KMS-11 (cell line): ENCODE measurements around the gene POLR3A.
A peak's percentile ranks its signal among the peaks of the same experiment; 100 is the strongest.
"Not testable (repeated sequence)": the region's sequence is repeated elsewhere in the genome, so short reads cannot be mapped to it uniquely, and the experiment has no call there.

Experiments used
- H2AFZ ChIP-seq: fragments of 200-600 bp; sonication (generic); 2 replicates; pipeline ENCODE4 v1.6.1; 2016; ENCODE audit warnings: antibody characterized with exemption, mixed run types, low read depth
- H3K27ac ChIP-seq: fragments of 200-600 bp; sonication (generic); 2 replicates; pipeline ENCODE4 v1.6.1; 2016; ENCODE audit warnings: mild to moderate bottlenecking, mixed run types
- H3K27me3 ChIP-seq: fragments of 200-600 bp; sonication (generic); 2 replicates; pipeline ENCODE4 v1.6.1; 2017; ENCODE audit warnings: mild to moderate bottlenecking, low read depth, mixed run types, moderate library complexity; ENCODE audit not compliant: insufficient read depth
- H3K36me3 ChIP-seq: fragments of 200-600 bp; sonication (generic); 2 replicates; pipeline ENCODE4 v1.6.1; 2017; ENCODE audit warnings: mild to moderate bottlenecking, mixed run types; ENCODE audit not compliant: insufficient read depth
- H3K4me1 ChIP-seq: fragments of 200-600 bp; sonication (generic); 2 replicates; pipeline ENCODE4 v1.6.1; 2016; ENCODE audit warnings: mild to moderate bottlenecking, low read depth, mixed run types; ENCODE audit not compliant: poor library complexity, severe bottlenecking
- H3K4me2 ChIP-seq: fragments of 200-600 bp; sonication (generic); 2 replicates; pipeline ENCODE4 v1.7.0; 2016; ENCODE audit warnings: mild to moderate bottlenecking, mixed run types
- H3K4me3 ChIP-seq: fragments of 200-600 bp; sonication (generic); IDR thresholded peaks from 2 replicates; pipeline ENCODE4 v1.6.1; 2017; ENCODE audit warnings: low read depth, low read length, mixed read lengths; ENCODE audit not compliant: insufficient read depth
- H3K79me2 ChIP-seq: fragments of 200-600 bp; sonication (generic); 2 replicates; pipeline ENCODE4 v1.6.1; 2016; ENCODE audit warnings: low read depth, mixed run types; ENCODE audit not compliant: insufficient read depth
- H3K9ac ChIP-seq: fragments of 200-600 bp; sonication (generic); 2 replicates; pipeline ENCODE4 v1.6.1; 2016; ENCODE audit warnings: mild to moderate bottlenecking, mixed run types
- H4K20me1 ChIP-seq: fragments of 200-600 bp; sonication (generic); 2 replicates; pipeline ENCODE4 v1.6.1; 2016; ENCODE audit warnings: mild to moderate bottlenecking, mixed run types; ENCODE audit not compliant: insufficient read depth
- CTCF ChIP-seq: fragments of 200-600 bp; sonication (generic); conservative IDR thresholded peaks from 2 replicates; pipeline ENCODE4 v1.6.1; 2017; ENCODE audit warnings: low read depth, mild to moderate bottlenecking, antibody characterized with exemption, low read length, moderate library complexity, mixed read lengths

Gene POLR3A

GRCh38 chr10:78066728-78067430 is 37.6 kb upstream of the POLR3A start:
- Histone ChIP-seq H3K9ac (no peak overlapping the region), H4K20me1 (no peaks in the 10 kb centered on the region), H3K27ac (no peak overlapping the region), H3K79me2 (no peaks in the 10 kb centered on the region), H3K4me1 (peaks cover 17% of the 10 kb centered on the region), H3K4me3 (no peak overlapping the region), H3K4me2 (peak overlapping the region; percentile 66; the same call in 1 of the 2 replicates), H2AFZ (no peak overlapping the region), H3K36me3 (no peaks in the 10 kb centered on the region), H3K27me3 (no peaks in the 10 kb centered on the region)
- TF ChIP-seq CTCF, result no peak

DNA sequence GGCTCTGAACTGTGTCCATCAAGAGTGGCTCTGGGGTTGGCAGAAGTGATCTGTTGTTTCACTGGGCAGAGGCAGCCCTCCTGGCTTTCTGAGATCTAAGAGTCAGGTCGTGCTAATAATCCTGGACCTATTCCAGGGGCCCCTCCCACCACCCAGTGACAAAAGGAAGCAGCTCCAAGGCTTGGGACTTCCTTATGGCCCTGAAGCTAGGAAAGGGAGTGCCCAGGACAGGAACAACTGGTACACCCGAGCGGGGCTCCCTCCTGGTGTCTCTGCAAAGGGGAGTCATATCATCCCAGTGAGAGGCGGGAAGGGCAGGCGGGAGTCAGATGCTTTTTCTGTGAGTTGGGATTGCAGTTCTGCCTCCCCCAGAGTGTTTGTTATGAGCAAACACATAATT is 36.7 kb upstream of the POLR3A start:
- H3K79me2 ChIP-seq, result no peaks in the 10 kb centered on the region
- no peaks in the 10 kb centered on the region for H3K27me3 ChIP-seq
- H3K36me3 ChIP-seq, result no peaks in the 10 kb centered on the region
- H3K27ac ChIP-seq, result peak overlapping the region; percentile 31; the same call in 1 of the 2 replicates
- no peak overlapping the region for H3K4me3 ChIP-seq
- H4K20me1 ChIP-seq, result no peaks in the 10 kb centered on the region
- no peak overlapping the region; the same call in 1 of the 2 replicates for H3K9ac ChIP-seq
- H3K4me2 ChIP-seq, result peak overlapping the region; percentile 66
- peaks cover 17% of the 10 kb centered on the region for H3K4me1 ChIP-seq
- no peak for TF ChIP-seq CTCF
- no peak overlapping the region for H2AFZ ChIP-seq

DNA sequence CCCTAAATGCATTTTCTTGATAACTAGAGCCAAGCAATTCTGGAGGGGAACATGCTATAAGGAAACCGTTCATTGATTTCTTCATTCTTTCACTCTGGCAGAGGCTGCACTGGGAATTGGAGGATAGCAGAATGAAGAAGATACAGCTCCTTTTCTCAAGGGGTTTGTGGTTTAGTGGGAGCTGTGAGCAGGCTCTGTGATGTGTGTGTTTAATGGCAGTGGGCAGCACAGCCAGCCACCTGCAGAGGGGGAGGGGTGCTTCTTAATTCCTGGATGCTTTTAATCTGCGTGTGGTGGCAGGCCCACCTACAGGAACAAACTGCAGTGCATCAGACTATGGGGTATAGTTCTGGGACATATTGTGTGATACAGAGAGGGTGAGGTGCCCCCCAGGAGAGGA is 36.3 kb upstream of the POLR3A start:
- Histone ChIP-seq H4K20me1 (no peaks in the 10 kb centered on the region), H3K36me3 (no peaks in the 10 kb centered on the region), H3K4me3 (no peak overlapping the region), H3K79me2 (no peaks in the 10 kb centered on the region), H3K4me1 (peaks cover 17% of the 10 kb centered on the region), H3K27ac (peak overlapping the region; percentile 31; the same call in 1 of the 2 replicates), H2AFZ (no peak overlapping the region), H3K27me3 (no peaks in the 10 kb centered on the region), H3K9ac (no peak overlapping the region; the same call in 1 of the 2 replicates), H3K4me2 (peak overlapping the region; percentile 66)
- TF ChIP-seq CTCF, result no peak

- not testable (repeated sequence) for H3K36me3 ChIP-seq, H3K27me3 ChIP-seq, H3K27ac ChIP-seq, H3K4me3 ChIP-seq, H3K79me2 ChIP-seq, H4K20me1 ChIP-seq, H3K9ac ChIP-seq, H2AFZ ChIP-seq, H3K4me2 ChIP-seq
- peaks cover 17% of the 10 kb centered on the region for H3K4me1 ChIP-seq
Measured at GRCh38 chr10:78064919-78065318, 35.6 kb upstream of the POLR3A start.

DNA sequence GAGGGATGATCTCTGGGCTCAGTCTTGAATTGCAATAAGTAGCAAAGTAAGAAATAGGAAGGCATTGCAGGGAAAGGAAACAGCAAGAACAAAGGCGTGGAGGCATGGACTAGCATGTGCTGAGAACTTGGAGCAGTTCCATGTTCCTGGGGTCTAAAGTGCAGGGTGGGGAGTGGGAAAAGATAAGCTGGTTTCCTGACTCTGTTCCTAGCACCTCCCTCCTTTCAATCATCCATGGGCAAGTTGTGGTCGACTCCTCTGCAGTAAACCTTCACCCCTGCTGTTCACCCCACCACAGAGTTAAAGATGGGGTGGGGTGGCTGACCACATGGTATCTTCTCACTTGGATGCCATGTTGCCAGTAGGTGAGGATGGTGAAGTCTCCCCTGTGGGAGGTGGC is 33.9 kb upstream of the POLR3A start:
- Histone ChIP-seq H3K4me2 (no peak overlapping the region), H3K4me3 (no peak overlapping the region), H3K79me2 (no peaks in the 10 kb centered on the region), H3K4me1 (peaks cover 17% of the 10 kb centered on the region), H3K9ac (no peak overlapping the region), H4K20me1 (no peaks in the 10 kb centered on the region), H3K27ac (no peak overlapping the region), H3K27me3 (no peaks in the 10 kb centered on the region), H2AFZ (no peak overlapping the region), H3K36me3 (no peaks in the 10 kb centered on the region)
- no peak for TF ChIP-seq CTCF
